HEK293T (cell line): ENCODE data around the gene NAPG.

ENCODE experiments used
- CTCF ChIA-PET: fragments of 350-600 bp; formaldehyde crosslinking; extraction: SDS; loops from one replicate; lab custom pipeline; 2021; ENCODE audit warnings: antibody characterized with exemption, inconsistent platforms; lab: Yijun Ruan, JAX
- POLR2A ChIA-PET: fragments of 350-600 bp; formaldehyde crosslinking; extraction: SDS; loops from one replicate; lab custom pipeline; 2020; ENCODE audit warnings: antibody characterized with exemption, inconsistent platforms; lab: Yijun Ruan, JAX
- DNase-seq: peaks from one replicate; pipeline ENCODE4 v3.0.0; 2012; ENCODE audit warnings: mixed read lengths; ENCODE audit errors: extremely low spot score
- ARNT ChIP-seq: fragments of 450-650 bp; IDR thresholded peaks from 2 replicates; pipeline ENCODE4 v1.6.1; 2017; ENCODE audit warnings: mild to moderate bottlenecking
- BHLHE40 ChIP-seq: fragments of 450-650 bp; IDR thresholded peaks from 2 replicates; pipeline ENCODE4 v1.6.1; 2016; ENCODE audit warnings: mild to moderate bottlenecking, moderate library complexity, borderline replicate concordance
- CTBP1 ChIP-seq: fragments of 450-650 bp; IDR thresholded peaks from 2 replicates; pipeline ENCODE4 v1.6.1; 2016; ENCODE audit warnings: borderline replicate concordance
- ELF4 ChIP-seq: fragments of 450-650 bp; IDR thresholded peaks from 2 replicates; pipeline ENCODE4 v1.6.1; 2017; ENCODE audit warnings: antibody characterized with exemption
- FOXA1 ChIP-seq: fragments of 450-650 bp; IDR thresholded peaks from 2 replicates; pipeline ENCODE4 v1.6.1; 2016; ENCODE audit warnings: mild to moderate bottlenecking
- FOXK2 ChIP-seq: fragments of 450-650 bp; IDR thresholded peaks from 2 replicates; pipeline ENCODE4 v1.6.1; 2016; ENCODE audit warnings: mild to moderate bottlenecking
- FOXM1 ChIP-seq: fragments of 450-650 bp; IDR thresholded peaks from 2 replicates; pipeline ENCODE4 v1.6.1; 2017; ENCODE audit warnings: mild to moderate bottlenecking, borderline replicate concordance
- HDGF ChIP-seq: fragments of 450-650 bp; IDR thresholded peaks from 2 replicates; pipeline ENCODE4 v1.6.1; 2017; ENCODE audit warnings: antibody characterized with exemption, borderline replicate concordance
- L3MBTL2 ChIP-seq: fragments of 450-650 bp; conservative IDR thresholded peaks from 2 replicates; pipeline ENCODE4 v1.6.1; 2016; ENCODE audit warnings: mild to moderate bottlenecking
- LEF1 ChIP-seq: fragments of 450-650 bp; IDR thresholded peaks from 2 replicates; pipeline ENCODE4 v1.6.1; 2017; ENCODE audit warnings: mild to moderate bottlenecking, borderline replicate concordance
- NFRKB ChIP-seq: fragments of 450-650 bp; IDR thresholded peaks from 2 replicates; pipeline ENCODE4 v1.6.1; 2016; ENCODE audit warnings: mild to moderate bottlenecking, moderate library complexity
- SP1 ChIP-seq: fragments of 450-650 bp; IDR thresholded peaks from 2 replicates; pipeline ENCODE4 v1.6.1; 2017
- SUZ12 ChIP-seq: fragments of 450-650 bp; IDR thresholded peaks from 2 replicates; pipeline ENCODE4 v1.6.1; 2016; ENCODE audit warnings: mild to moderate bottlenecking
- TARDBP ChIP-seq: fragments of 450-650 bp; IDR thresholded peaks from 2 replicates; pipeline ENCODE4 v1.6.1; 2016
- ZNF384 ChIP-seq: fragments of 450-650 bp; IDR thresholded peaks from 2 replicates; pipeline ENCODE4 v1.6.1; 2016
- TF ChIP-seq, protein P1 (sequence below): fragments of 450-650 bp; IDR thresholded peaks from 2 replicates; pipeline ENCODE4 v1.6.1; 2016

NAPG gene

DNA sequence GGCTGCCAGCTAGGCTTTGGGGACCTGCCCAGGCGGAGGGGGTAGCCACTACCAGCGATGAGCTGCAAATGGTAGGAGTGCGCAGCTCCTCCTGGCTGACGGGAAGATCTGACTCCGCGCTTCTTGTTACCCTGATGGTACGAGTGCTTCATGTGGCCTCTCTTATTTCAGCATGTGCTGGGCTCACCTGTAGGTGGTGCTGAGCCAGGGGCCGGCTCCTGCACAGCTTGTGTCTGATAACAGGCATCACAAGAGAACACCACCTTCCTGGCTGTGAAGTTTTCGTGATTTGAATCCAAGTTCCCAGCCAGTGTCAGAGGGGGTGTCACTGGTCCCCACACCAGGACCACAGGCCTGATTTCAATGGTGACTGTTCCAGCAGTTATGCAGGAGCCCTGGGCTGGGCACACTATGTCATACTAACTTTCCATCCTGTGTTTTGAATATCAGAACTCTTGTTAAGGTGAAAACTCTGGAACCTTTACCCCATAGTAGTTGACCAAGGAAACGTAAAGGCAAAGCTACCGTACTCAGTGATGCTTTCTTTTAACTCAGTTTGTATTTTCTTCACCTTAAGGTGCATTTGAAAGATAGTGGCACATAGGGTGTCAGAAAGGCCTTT lies 43.4 kb upstream of the NAPG start:
- TF ChIP-seq ARNT, result no peak
- POLR2A ChIA-PET, result no interaction called here
- no peak for DNase-seq
- CTCF ChIA-PET, result no interaction called here

- DNase-seq, result no peak
- POLR2A ChIA-PET, result no interaction called here
- CTCF ChIA-PET, result no interaction called here
- TF ChIP-seq ARNT (no peak), NFRKB (no peak), L3MBTL2 (no peak), BHLHE40 (no peak), SP1 (no peak), CTBP1 (no peak), FOXA1 (no peak), FOXK2 (no peak), SUZ12 (no peak), HDGF (no peak), TARDBP (no peak), FOXM1 (no peak)
- TF ChIP-seq, protein P1, sequence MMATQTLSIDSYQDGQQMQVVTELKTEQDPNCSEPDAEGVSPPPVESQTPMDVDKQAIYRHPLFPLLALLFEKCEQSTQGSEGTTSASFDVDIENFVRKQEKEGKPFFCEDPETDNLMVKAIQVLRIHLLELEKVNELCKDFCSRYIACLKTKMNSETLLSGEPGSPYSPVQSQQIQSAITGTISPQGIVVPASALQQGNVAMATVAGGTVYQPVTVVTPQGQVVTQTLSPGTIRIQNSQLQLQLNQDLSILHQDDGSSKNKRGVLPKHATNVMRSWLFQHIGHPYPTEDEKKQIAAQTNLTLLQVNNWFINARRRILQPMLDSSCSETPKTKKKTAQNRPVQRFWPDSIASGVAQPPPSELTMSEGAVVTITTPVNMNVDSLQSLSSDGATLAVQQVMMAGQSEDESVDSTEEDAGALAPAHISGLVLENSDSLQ, result no peak
Measured at GRCh38 chr18:10482985-10483949, 42.6 kb upstream of the NAPG start.

DNA sequence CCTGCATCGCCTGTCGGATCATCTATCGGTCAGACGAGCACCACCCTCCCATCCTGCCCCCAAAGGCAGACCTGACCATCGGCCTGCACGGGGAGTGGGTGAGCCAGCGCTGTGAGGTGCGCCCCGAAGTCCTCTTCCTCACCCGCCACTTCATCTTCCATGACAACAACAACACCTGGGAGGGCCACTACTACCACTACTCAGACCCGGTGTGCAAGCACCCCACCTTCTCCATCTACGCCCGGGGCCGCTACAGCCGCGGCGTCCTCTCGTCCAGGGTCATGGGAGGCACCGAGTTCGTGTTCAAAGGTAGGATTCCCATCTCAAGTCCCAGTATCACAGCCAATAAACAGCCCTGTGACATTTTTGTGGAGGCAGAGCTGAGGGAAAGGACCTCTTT lies 40.4 kb upstream of the NAPG start:
- no peak for TF ChIP-seq FOXM1
- no peak for TF ChIP-seq CTBP1
- no peak for TF ChIP-seq FOXK2
- TF ChIP-seq BHLHE40, result no peak
- no peak for TF ChIP-seq FOXA1
- TF ChIP-seq LEF1, result no peak
- no peak for TF ChIP-seq L3MBTL2
- no peak for TF ChIP-seq TARDBP
- no peak for TF ChIP-seq ZNF384
- TF ChIP-seq, protein P1, result no peak
- TF ChIP-seq NFRKB, result no peak
- no peak for TF ChIP-seq SUZ12
- TF ChIP-seq SP1, result no peak
- no peak for TF ChIP-seq ARNT
- no peak for TF ChIP-seq ELF4
- no peak for TF ChIP-seq HDGF
- DNase-seq, result no peak
- POLR2A ChIA-PET, result no interaction called here
- CTCF ChIA-PET, result no interaction called here

DNA sequence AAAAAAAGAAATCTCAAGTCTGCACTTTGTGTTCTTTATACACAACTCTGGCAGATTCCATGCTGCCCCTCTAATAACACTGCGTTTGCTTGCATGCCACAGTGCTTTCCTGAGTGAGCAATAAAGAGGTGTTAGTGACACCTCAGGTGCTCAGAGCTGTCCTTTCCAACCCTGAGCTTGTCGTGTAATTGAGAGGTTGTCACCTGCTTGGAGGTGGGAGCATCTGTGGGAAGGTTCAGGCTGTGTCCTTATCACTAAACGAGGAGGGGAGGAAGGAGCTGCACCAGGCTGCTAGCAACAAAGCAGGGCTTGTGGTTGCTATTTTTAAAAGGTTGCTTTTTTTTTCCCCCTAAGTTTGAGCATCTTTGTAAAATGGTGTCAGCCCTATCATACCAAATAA lies 39.5 kb upstream of the NAPG start:
- TF ChIP-seq SUZ12, result no peak
- TF ChIP-seq ARNT, result no peak
- TF ChIP-seq FOXK2, result no peak
- TF ChIP-seq BHLHE40, result no peak
- no peak for TF ChIP-seq ELF4
- no peak for TF ChIP-seq NFRKB
- no peak for TF ChIP-seq LEF1
- no peak for TF ChIP-seq ZNF384
- TF ChIP-seq SP1, result no peak
- no peak for TF ChIP-seq TARDBP
- no peak for TF ChIP-seq FOXA1
- ChIA-PET CTCF (no interaction called here), POLR2A (no interaction called here)
- DNase-seq, result no peak

- CTCF ChIA-PET, result no interaction called here
- TF ChIP-seq FOXA1, result no peak
- no peak for TF ChIP-seq HDGF
- TF ChIP-seq SUZ12, result no peak
- TF ChIP-seq L3MBTL2, result no peak
- no peak for TF ChIP-seq TARDBP
- TF ChIP-seq BHLHE40, result no peak
- no peak for TF ChIP-seq CTBP1
- TF ChIP-seq, protein P1, result no peak
- no peak for TF ChIP-seq SP1
- no peak for TF ChIP-seq FOXK2
- TF ChIP-seq FOXM1, result no peak
- POLR2A ChIA-PET, result no interaction called here
- no peak for DNase-seq
Measured at GRCh38 chr18:10487154-10487553, 38.7 kb upstream of the NAPG start.

DNA sequence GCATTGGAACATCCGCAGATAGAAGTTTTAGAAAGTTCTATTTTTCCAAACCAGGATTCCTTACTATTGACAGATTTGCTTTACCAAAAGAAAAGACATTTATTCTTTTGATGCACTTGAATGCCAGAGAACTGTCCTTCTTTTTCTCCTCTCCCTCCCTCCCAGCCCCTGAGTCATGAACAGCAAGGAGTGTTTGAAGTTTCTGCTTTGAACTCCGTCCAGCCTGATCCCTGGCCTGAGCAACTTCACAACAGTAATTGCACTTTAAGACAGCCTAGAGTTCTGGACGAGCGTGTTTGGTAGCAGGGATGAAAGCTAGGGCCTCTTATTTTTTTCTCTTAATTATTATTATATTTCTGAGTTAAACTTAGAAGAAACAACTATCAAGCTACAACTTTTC lies 37.8 kb upstream of the NAPG start:
- POLR2A ChIA-PET, result no interaction called here
- no peak for TF ChIP-seq FOXM1
- CTCF ChIA-PET, result no interaction called here
- no peak for DNase-seq
